GM23338 (cell line): ENCODE results near the gene KCNIP1. TPM values are rescaled to one million over a fixed set of nuclear protein-coding genes. Genes with fewer than 3 reads are reported as not detected.

Experiments
- ATAC-seq: fragments of 200-7000 bp; cut with Tn5 transposase; 3 replicates; pipeline ENCODE4 v1.9.1; 2020
- DNase-seq: peaks from one replicate; pipeline ENCODE4 v3.0.0-alpha.2; 2015; ENCODE audit warnings: low spot score
- H2AFZ ChIP-seq: fragments of 200-600 bp; sonication (generic); 2 replicates; pipeline ENCODE4 v1.8.0; 2016; ENCODE audit warnings: antibody characterized with exemption, mild to moderate bottlenecking, moderate library complexity
- H3F3A ChIP-seq: fragments of 200-600 bp; sonication (generic); replicated peaks from 2 replicates; pipeline ENCODE4 v1.8.0; 2017; ENCODE audit warnings: antibody characterized with exemption, mixed run types, low read depth
- H3K27ac ChIP-seq: fragments of 200-600 bp; sonication (generic); 2 replicates; pipeline ENCODE4 v1.6.1; 2016; ENCODE audit warnings: low read depth
- H3K27me3 ChIP-seq: fragments of 200-600 bp; sonication (generic); 2 replicates; pipeline ENCODE4 v1.8.0; 2016; ENCODE audit warnings: mild to moderate bottlenecking, mixed run types, moderate library complexity; ENCODE audit not compliant: insufficient read depth
- H3K36me3 ChIP-seq: fragments of 200-600 bp; sonication (generic); 2 replicates; pipeline ENCODE4 v1.8.0; 2016; ENCODE audit warnings: mild to moderate bottlenecking; ENCODE audit not compliant: insufficient read depth
- H3K4me1 ChIP-seq: fragments of 200-600 bp; sonication (generic); 2 replicates; pipeline ENCODE4 v1.8.0; 2016; ENCODE audit warnings: mild to moderate bottlenecking, moderate library complexity; ENCODE audit not compliant: insufficient read depth
- H3K4me2 ChIP-seq: fragments of 200-600 bp; sonication (generic); 2 replicates; pipeline ENCODE4 v1.7.1; 2017; ENCODE audit warnings: mixed run types
- H3K4me3 ChIP-seq: fragments of 200-600 bp; sonication (generic); 2 replicates; pipeline ENCODE4 v1.6.1; 2016; ENCODE audit warnings: mixed run types
- H3K79me2 ChIP-seq: fragments of 200-600 bp; sonication (generic); replicated peaks from 2 replicates; pipeline ENCODE4 v1.8.0; 2017; ENCODE audit warnings: mild to moderate bottlenecking; ENCODE audit not compliant: insufficient read depth
- H3K9me2 ChIP-seq: fragments of 200-600 bp; sonication (generic); 2 replicates; pipeline ENCODE4 v1.8.0; 2017; ENCODE audit not compliant: insufficient read depth
- H4K20me1 ChIP-seq: fragments of 200-600 bp; sonication (generic); replicated peaks from 2 replicates; pipeline ENCODE4 v1.8.0; 2017; ENCODE audit warnings: mild to moderate bottlenecking; ENCODE audit not compliant: insufficient read depth
- H3K27ac Mint-ChIP-seq: 2 replicates; pipeline ENCODE4 v1.8.0; 2020; ENCODE audit warnings: inconsistent platforms, mild to moderate bottlenecking, moderate library complexity, mixed read lengths
- H3K27me3 Mint-ChIP-seq: 3 replicates; pipeline ENCODE4 v1.8.0; 2022; ENCODE audit warnings: low read depth, mild to moderate bottlenecking, moderate library complexity, mixed read lengths, inconsistent platforms; ENCODE audit not compliant: insufficient read depth, poor library complexity
- H3K36me3 Mint-ChIP-seq: 3 replicates; pipeline ENCODE4 v1.8.0; 2021; ENCODE audit warnings: low read depth, mild to moderate bottlenecking, inconsistent platforms, moderate library complexity, mixed read lengths
- H3K4me1 Mint-ChIP-seq: 3 replicates; pipeline ENCODE4 v1.8.0; 2020; ENCODE audit warnings: mild to moderate bottlenecking, inconsistent platforms, mixed read lengths
- H3K4me3 Mint-ChIP-seq: 3 replicates; pipeline ENCODE4 v1.8.0; 2021; ENCODE audit warnings: moderate library complexity, mild to moderate bottlenecking, inconsistent platforms, mixed read lengths
- H3K9me3 Mint-ChIP-seq: 3 replicates; pipeline ENCODE4 v1.8.0; 2020; ENCODE audit warnings: moderate library complexity, mild to moderate bottlenecking, inconsistent platforms, mixed read lengths
- CREB1 ChIP-seq: fragments of 250-450 bp; sonication (Bioruptor Pico); IDR thresholded peaks from 2 replicates; pipeline ENCODE4 v1.5.0; 2020; ENCODE audit warnings: low read depth, mild to moderate bottlenecking, moderate library complexity
- EZH2phosphoT487 ChIP-seq: fragments of 200-600 bp; sonication (generic); IDR thresholded peaks from one replicate; pipeline ENCODE4 v1.8.1; 2018; ENCODE audit warnings: antibody characterized with exemption; ENCODE audit not compliant: unreplicated experiment
- JUNB ChIP-seq: IDR thresholded peaks from one replicate; pipeline ENCODE4 v1.6.1; 2016; ENCODE audit warnings: antibody characterized with exemption; ENCODE audit not compliant: unreplicated experiment
- NANOG ChIP-seq: IDR thresholded peaks from 2 replicates; pipeline ENCODE4 v1.6.1; 2016; ENCODE audit warnings: antibody characterized with exemption, borderline replicate concordance
- STAT1 ChIP-seq: IDR thresholded peaks from one replicate; pipeline ENCODE4 v1.6.1; 2016; ENCODE audit warnings: antibody characterized with exemption; ENCODE audit not compliant: unreplicated experiment
- ZNF114 ChIP-seq: fragments of 250-450 bp; sonication (Bioruptor Pico); IDR thresholded peaks from 2 replicates; pipeline ENCODE4 v1.5.0; 2020; ENCODE audit warnings: mild to moderate bottlenecking, moderate library complexity
- ZNF331 ChIP-seq: fragments of 250-450 bp; sonication (Bioruptor Pico); IDR thresholded peaks from 2 replicates; pipeline ENCODE4 v1.5.0; 2020; ENCODE audit warnings: low read depth, mild to moderate bottlenecking, moderate library complexity
- polyA plus RNA-seq: library from polyadenylated mRNA; unstranded; fragments of >200 nt; fragmentation: Nextera tagmentation; extraction: Ambion mirVana; gene quantifications from 2 replicates; pipeline ENCODE4 v1.2.1, GENCODE V29; 2016
- total RNA-seq: library from RNA; depleted of rRNA; stranded (reverse); fragments of >200 nt; shearing (Covaris generic); gene quantifications from 2 replicates; pipeline ENCODE4 v1.2.3, GENCODE V29; 2014
- TF ChIP-seq, protein P1 (sequence below): fragments of 250-450 bp; sonication (Bioruptor Pico); IDR thresholded peaks from 2 replicates; pipeline ENCODE4 v1.5.0; 2020; ENCODE audit warnings: mild to moderate bottlenecking, moderate library complexity
- TF ChIP-seq, protein P2 (sequence below): IDR thresholded peaks from one replicate; pipeline ENCODE4 v1.6.1; 2018; ENCODE audit warnings: antibody characterized with exemption; ENCODE audit not compliant: unreplicated experiment
- TF ChIP-seq, protein P3 (sequence below), 2 experiments: fragments of 200-600 bp in 1 of 2; sonication (generic) in 1 of 2; conservative IDR thresholded peaks; 2 replicates each; pipeline versions ENCODE4 v1.5.1 to v1.6.1; 2016 to 2017; ENCODE audit warnings: antibody characterized with exemption in 2 of 2, low read depth in 2 of 2, mild to moderate bottlenecking in 2 of 2, moderate library complexity in 1 of 2
- TF ChIP-seq, protein P4 (sequence below): IDR thresholded peaks from 2 replicates; pipeline ENCODE4 v1.6.1; 2016; ENCODE audit warnings: antibody characterized with exemption

KCNIP1 gene
- total and polyA plus RNA-seq, 2 experiments from 2014 or later, result 0.31 to 0.87 TPM

DNA sequence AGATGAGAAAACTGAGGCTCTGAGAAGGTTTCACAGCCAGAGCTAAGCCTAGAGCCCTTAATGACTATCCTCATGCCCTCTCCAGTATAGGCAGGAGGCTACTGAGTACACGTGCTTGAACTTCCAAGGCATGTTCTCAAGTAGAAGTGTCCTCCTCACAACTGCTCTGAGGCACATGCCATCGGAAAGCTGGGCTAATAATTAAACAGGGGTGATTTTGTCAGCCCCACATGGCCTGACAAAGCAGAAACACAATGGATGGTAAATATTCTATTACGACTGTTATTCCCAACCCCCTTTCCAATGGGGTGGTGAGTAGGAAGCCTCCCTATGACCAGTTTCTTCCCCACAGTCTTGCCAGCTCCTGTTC, 34.3 kb downstream of the KCNIP1 start:
- no peaks in the 10 kb centered on the region for H3K36me3 ChIP-seq
- Mint-ChIP-seq H3K36me3 (no peaks in the 10 kb centered on the region), H3K27me3 (no peaks in the 10 kb centered on the region), H3K9me3 (no peaks in the 10 kb centered on the region), H3K4me3 (no peak overlapping the region), H3K27ac (no peak overlapping the region), H3K4me1 (peaks cover 18% of the 10 kb centered on the region)
- no peak overlapping the region for H2AFZ ChIP-seq
- H3K27me3 ChIP-seq, result no peaks in the 10 kb centered on the region
- ATAC-seq (no peak), DNase-seq (no peak)
- H3K4me2 ChIP-seq, result no peak overlapping the region
- no peaks in the 10 kb centered on the region for H4K20me1 ChIP-seq
- H3F3A ChIP-seq, result no peaks in the 10 kb centered on the region
- H3K9me2 ChIP-seq, result no peaks in the 10 kb centered on the region
- TF ChIP-seq ZNF331 (no peak), ZNF114 (CRISPR knock-in tag) (no peak), JUNB (no peak), NANOG (no peak), STAT1 (no peak), EZH2phosphoT487 (no peak), CREB1 (CRISPR knock-in tag) (no peak)
- TF ChIP-seq, protein P1, sequence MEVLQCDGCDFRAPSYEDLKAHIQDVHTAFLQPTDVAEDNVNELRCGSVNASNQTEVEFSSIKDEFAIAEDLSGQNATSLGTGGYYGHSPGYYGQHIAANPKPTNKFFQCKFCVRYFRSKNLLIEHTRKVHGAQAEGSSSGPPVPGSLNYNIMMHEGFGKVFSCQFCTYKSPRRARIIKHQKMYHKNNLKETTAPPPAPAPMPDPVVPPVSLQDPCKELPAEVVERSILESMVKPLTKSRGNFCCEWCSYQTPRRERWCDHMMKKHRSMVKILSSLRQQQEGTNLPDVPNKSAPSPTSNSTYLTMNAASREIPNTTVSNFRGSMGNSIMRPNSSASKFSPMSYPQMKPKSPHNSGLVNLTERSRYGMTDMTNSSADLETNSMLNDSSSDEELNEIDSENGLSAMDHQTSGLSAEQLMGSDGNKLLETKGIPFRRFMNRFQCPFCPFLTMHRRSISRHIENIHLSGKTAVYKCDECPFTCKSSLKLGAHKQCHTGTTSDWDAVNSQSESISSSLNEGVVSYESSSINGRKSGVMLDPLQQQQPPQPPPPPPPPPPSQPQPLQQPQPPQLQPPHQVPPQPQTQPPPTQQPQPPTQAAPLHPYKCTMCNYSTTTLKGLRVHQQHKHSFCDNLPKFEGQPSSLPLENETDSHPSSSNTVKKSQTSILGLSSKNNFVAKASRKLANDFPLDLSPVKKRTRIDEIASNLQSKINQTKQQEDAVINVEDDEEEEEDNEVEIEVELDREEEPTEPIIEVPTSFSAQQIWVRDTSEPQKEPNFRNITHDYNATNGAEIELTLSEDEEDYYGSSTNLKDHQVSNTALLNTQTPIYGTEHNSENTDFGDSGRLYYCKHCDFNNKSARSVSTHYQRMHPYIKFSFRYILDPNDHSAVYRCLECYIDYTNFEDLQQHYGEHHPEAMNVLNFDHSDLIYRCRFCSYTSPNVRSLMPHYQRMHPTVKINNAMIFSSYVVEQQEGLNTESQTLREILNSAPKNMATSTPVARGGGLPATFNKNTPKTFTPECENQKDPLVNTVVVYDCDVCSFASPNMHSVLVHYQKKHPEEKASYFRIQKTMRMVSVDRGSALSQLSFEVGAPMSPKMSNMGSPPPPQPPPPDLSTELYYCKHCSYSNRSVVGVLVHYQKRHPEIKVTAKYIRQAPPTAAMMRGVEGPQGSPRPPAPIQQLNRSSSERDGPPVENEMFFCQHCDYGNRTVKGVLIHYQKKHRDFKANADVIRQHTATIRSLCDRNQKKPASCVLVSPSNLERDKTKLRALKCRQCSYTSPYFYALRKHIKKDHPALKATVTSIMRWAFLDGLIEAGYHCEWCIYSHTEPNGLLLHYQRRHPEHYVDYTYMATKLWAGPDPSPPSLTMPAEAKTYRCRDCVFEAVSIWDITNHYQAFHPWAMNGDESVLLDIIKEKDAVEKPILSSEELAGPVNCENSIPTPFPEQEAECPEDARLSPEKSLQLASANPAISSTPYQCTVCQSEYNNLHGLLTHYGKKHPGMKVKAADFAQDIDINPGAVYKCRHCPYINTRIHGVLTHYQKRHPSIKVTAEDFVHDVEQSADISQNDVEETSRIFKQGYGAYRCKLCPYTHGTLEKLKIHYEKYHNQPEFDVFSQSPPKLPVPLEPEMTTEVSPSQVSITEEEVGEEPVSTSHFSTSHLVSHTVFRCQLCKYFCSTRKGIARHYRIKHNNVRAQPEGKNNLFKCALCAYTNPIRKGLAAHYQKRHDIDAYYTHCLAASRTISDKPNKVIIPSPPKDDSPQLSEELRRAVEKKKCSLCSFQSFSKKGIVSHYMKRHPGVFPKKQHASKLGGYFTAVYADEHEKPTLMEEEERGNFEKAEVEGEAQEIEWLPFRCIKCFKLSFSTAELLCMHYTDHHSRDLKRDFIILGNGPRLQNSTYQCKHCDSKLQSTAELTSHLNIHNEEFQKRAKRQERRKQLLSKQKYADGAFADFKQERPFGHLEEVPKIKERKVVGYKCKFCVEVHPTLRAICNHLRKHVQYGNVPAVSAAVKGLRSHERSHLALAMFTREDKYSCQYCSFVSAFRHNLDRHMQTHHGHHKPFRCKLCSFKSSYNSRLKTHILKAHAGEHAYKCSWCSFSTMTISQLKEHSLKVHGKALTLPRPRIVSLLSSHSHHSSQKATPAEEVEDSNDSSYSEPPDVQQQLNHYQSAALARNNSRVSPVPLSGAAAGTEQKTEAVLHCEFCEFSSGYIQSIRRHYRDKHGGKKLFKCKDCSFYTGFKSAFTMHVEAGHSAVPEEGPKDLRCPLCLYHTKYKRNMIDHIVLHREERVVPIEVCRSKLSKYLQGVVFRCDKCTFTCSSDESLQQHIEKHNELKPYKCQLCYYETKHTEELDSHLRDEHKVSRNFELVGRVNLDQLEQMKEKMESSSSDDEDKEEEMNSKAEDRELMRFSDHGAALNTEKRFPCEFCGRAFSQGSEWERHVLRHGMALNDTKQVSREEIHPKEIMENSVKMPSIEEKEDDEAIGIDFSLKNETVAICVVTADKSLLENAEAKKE (CRISPR knock-in tag), result no peak
- TF ChIP-seq, protein P2, sequence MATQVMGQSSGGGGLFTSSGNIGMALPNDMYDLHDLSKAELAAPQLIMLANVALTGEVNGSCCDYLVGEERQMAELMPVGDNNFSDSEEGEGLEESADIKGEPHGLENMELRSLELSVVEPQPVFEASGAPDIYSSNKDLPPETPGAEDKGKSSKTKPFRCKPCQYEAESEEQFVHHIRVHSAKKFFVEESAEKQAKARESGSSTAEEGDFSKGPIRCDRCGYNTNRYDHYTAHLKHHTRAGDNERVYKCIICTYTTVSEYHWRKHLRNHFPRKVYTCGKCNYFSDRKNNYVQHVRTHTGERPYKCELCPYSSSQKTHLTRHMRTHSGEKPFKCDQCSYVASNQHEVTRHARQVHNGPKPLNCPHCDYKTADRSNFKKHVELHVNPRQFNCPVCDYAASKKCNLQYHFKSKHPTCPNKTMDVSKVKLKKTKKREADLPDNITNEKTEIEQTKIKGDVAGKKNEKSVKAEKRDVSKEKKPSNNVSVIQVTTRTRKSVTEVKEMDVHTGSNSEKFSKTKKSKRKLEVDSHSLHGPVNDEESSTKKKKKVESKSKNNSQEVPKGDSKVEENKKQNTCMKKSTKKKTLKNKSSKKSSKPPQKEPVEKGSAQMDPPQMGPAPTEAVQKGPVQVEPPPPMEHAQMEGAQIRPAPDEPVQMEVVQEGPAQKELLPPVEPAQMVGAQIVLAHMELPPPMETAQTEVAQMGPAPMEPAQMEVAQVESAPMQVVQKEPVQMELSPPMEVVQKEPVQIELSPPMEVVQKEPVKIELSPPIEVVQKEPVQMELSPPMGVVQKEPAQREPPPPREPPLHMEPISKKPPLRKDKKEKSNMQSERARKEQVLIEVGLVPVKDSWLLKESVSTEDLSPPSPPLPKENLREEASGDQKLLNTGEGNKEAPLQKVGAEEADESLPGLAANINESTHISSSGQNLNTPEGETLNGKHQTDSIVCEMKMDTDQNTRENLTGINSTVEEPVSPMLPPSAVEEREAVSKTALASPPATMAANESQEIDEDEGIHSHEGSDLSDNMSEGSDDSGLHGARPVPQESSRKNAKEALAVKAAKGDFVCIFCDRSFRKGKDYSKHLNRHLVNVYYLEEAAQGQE, result no peak
- TF ChIP-seq, protein P3, sequence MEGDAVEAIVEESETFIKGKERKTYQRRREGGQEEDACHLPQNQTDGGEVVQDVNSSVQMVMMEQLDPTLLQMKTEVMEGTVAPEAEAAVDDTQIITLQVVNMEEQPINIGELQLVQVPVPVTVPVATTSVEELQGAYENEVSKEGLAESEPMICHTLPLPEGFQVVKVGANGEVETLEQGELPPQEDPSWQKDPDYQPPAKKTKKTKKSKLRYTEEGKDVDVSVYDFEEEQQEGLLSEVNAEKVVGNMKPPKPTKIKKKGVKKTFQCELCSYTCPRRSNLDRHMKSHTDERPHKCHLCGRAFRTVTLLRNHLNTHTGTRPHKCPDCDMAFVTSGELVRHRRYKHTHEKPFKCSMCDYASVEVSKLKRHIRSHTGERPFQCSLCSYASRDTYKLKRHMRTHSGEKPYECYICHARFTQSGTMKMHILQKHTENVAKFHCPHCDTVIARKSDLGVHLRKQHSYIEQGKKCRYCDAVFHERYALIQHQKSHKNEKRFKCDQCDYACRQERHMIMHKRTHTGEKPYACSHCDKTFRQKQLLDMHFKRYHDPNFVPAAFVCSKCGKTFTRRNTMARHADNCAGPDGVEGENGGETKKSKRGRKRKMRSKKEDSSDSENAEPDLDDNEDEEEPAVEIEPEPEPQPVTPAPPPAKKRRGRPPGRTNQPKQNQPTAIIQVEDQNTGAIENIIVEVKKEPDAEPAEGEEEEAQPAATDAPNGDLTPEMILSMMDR (conservative IDR thresholded peaks at IDR 0.05; ENCODE audit: low read depth in 2 of 2), result no peak
- TF ChIP-seq, protein P4, sequence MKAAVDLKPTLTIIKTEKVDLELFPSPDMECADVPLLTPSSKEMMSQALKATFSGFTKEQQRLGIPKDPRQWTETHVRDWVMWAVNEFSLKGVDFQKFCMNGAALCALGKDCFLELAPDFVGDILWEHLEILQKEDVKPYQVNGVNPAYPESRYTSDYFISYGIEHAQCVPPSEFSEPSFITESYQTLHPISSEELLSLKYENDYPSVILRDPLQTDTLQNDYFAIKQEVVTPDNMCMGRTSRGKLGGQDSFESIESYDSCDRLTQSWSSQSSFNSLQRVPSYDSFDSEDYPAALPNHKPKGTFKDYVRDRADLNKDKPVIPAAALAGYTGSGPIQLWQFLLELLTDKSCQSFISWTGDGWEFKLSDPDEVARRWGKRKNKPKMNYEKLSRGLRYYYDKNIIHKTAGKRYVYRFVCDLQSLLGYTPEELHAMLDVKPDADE, result no peak
- H3K4me3 ChIP-seq, result no peak overlapping the region
- H3K27ac ChIP-seq, result no peak overlapping the region
- H3K79me2 ChIP-seq, result no peaks in the 10 kb centered on the region
- peaks cover 3% of the 10 kb centered on the region for H3K4me1 ChIP-seq
